GM13976 (cell line): ENCODE data around the gene MINAR1.

ENCODE experiments used
- DNase-seq: peaks from one replicate; pipeline ENCODE4 v3.0.0; 2012; ENCODE audit warnings: low spot score
- in situ Hi-C: fragments of 300-500 bp; cut with MboI; formaldehyde crosslinking; loops from one replicate; pipeline ENCODE4 v1.12.0; 2022; ENCODE audit warnings: low sequenced_read_pairs, mixed read lengths, inconsistent platforms; ENCODE audit not compliant: unreplicated experiment
- TF ChIP-seq, protein P1 (sequence below): IDR thresholded peaks from 2 replicates; pipeline ENCODE4 v1.5.1; 2012; ENCODE audit warnings: borderline replicate concordance, mild to moderate bottlenecking; ENCODE audit not compliant: insufficient read depth; ENCODE audit errors: extremely low read depth, missing control alignments, control extremely low read depth

Gene MINAR1

DNA sequence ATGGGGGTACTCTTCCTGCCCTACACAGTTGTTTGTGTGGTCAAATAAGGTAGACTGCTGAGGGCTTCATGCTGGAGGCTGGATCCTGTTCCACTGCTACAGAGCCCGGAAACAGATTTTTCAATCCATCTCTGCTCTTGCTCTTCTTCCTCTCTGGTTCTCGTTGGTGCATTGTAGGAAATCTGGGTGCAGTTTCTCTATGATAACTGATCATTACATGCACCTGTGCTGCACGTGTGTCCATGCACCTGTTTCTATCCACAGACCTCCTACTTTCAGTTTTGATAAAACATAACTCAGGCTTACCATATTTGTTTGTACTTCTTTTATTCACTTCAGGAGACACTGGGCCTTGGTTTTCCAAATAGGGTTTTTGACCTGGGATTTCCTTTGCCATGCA, 21.3 kb downstream of the MINAR1 start:
- in situ Hi-C loops = no loop called here
- TF ChIP-seq, protein P1, sequence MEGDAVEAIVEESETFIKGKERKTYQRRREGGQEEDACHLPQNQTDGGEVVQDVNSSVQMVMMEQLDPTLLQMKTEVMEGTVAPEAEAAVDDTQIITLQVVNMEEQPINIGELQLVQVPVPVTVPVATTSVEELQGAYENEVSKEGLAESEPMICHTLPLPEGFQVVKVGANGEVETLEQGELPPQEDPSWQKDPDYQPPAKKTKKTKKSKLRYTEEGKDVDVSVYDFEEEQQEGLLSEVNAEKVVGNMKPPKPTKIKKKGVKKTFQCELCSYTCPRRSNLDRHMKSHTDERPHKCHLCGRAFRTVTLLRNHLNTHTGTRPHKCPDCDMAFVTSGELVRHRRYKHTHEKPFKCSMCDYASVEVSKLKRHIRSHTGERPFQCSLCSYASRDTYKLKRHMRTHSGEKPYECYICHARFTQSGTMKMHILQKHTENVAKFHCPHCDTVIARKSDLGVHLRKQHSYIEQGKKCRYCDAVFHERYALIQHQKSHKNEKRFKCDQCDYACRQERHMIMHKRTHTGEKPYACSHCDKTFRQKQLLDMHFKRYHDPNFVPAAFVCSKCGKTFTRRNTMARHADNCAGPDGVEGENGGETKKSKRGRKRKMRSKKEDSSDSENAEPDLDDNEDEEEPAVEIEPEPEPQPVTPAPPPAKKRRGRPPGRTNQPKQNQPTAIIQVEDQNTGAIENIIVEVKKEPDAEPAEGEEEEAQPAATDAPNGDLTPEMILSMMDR = no peak
- no peak for DNase-seq

DNA sequence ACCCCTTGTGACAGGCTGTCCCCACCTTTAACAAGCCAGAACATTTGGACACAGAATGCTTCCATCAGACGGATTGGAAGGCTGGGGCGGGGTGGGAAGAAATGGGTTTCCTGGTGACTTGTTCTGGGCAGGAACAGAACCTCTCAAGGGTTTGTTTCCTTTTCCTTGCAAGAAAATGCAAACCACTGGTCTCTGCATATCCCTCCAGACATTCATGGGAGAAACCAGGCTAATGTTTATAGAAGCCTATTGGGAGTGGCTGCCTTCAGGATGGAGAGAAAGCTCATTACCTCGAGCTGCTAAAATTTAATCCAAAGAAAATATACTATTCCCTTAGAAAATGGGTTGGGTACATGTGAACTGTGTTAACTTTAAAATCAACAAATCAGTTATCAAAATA, 21.9 kb downstream of the MINAR1 start:
- DNase-seq = no peak
- in situ Hi-C loops = no loop called here
- TF ChIP-seq, protein P1 = no peak

DNA sequence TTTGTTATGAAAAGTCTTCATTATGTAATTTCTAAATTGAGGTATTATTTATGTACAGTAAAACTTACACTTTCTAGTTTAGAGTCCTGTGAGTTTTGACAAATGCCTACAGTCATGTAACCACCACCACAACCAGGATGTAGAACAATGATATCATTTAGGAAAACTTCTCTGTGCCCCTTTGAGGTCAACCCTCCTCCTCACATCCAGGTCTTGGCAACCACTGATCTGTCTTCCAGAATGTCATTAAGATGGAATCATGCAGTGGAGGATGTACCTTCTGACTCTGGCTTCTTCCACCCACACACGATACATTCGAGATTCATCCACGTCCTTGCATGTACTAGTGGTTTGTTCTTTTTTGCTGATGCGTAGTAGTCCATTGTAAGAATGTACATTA, 23.2 kb downstream of the MINAR1 start:
- no peak for DNase-seq
- in situ Hi-C loops = no loop called here

DNA sequence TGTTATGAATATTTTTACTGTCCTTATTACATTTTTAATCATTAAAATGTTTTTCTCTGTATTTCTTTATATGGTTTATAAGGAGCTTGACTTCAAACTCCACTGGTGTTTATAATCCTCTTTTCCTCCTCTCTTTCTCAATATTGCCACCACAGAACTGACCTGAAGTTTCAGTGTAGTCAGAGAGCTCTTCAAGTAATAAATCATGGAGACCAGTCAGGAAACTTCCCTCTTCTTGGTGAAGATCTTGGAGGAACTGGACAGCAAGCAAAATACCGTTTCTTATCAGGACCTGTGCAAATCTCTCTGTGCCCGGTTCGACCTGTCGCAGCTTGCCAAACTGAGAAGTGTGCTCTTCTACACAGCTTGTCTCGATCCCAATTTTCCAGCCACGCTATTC, 23.8 kb downstream of the MINAR1 start:
- in situ Hi-C loops = no loop called here
- TF ChIP-seq, protein P1 = no peak
- DNase-seq = no peak

More for the DNA sequence above, 23.2 kb downstream of the MINAR1 start:
- TF ChIP-seq, protein P1 = no peak

DNA sequence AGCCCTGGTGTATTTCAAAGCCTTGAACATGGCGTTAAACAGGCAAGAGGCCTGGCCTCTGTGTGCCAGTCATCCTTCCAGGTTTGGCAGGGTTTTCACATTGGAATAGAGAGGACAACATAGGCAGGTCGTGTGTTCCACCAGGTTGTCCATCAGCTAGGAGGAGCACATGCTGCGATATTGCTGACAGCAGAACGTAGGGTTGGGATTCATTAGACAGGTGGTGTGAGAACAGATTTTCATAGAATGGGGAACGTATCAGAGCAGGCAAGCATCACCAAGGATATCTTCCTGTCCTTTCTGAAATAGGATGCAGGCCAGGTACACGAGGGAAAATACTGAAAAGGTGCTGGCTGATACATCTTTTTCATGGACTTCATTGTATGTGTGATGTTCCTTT, 26.4 kb downstream of the MINAR1 start:
- TF ChIP-seq, protein P1 = no peak
- in situ Hi-C loops = no loop called here
- no peak for DNase-seq

DNA sequence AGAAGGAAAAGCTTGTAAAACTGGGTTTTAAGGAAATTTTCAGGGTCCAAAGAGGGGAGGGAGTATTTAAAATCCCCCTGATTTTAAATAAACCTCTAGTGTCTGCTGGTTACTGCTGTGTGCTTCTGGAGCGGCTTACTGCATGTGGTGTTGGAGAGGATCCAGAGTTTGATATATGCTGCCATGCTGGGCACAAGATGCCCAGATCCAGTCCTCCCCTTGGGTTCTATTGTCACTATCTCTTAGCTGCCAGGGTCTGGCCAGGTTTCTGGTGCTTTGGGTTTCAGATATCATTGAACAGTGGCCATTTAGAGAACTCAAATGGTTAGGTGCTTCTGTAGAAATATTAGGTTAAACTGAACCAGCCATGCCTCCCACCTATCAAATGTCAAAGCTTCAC, 27.5 kb downstream of the MINAR1 start:
- in situ Hi-C loops = no loop called here
- TF ChIP-seq, protein P1 = no peak
- no peak for DNase-seq
